T-helper 9 cell (primary cell): ENCODE data around the gene HMSD.

Source experiments
- DNase-seq: peaks from one replicate; pipeline ENCODE4 v3.0.0-alpha.2; 2020

HMSD gene

DNA sequence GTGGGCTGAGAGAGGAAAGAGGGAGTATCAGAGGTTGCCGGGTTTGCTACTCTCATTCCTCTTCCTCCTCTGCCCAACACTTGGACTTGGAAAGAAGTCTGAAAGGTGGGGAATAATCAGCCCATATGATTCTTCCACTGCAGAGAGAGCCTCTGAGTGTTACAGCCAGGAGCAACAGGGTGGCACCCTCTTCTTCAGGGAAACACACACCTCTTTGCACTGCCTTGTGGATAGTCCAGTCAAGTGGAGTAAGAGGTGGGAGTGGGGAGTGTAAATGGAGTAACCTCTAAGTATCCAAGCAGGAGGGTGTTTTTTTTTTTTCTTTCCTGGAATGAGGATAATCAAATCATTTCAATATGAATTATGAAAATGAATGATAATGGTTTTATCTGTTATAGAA is 11.8 kb downstream of the HMSD start:
- no peak for DNase-seq

DNA sequence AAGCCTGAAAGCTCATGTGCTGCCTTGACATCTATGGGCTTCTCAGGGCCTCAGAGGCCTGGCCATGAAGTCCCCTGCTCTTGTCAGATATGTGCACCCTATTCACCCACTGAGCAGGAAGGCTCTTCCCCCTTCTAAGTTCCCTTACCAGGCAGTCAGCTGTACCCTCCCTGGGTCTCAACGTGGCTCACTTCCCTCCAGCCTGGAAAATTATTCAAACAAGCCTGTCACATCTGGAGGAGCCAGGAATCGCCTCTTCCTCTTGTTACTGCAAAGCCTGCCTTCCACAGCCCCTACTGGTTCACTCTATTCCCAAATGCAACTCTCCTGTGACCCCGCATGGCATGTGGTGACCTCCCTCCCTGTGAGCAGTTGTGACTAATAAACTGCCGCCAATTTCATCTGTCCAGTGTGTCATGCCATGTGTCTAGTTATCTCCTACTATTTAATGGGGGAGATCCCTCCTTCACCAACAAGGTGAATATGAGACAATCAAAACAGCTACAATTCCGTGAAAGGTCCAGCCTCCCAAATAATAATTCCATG is 12.4 kb downstream of the HMSD start:
- DNase-seq = no peak

DNA sequence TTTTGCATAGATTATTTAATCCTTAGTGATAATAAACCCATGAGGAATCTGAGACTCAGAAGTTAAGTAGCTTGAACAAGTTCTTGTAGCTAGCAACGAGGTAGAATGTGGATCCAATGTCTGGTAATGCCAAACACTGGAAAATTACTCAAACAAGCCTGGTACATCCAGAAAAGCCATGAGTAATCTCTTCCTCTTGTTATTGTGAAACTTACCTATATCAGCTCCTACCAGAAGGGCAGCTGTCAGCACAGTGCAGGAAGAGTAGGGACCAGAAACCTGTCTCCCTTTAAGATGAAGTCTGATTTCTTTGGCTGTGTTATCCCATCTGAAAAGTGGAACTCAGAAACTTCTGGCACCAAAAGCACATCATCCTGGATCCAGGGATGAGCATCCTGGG is 13.0 kb downstream of the HMSD start:
- DNase-seq = no peak

DNA sequence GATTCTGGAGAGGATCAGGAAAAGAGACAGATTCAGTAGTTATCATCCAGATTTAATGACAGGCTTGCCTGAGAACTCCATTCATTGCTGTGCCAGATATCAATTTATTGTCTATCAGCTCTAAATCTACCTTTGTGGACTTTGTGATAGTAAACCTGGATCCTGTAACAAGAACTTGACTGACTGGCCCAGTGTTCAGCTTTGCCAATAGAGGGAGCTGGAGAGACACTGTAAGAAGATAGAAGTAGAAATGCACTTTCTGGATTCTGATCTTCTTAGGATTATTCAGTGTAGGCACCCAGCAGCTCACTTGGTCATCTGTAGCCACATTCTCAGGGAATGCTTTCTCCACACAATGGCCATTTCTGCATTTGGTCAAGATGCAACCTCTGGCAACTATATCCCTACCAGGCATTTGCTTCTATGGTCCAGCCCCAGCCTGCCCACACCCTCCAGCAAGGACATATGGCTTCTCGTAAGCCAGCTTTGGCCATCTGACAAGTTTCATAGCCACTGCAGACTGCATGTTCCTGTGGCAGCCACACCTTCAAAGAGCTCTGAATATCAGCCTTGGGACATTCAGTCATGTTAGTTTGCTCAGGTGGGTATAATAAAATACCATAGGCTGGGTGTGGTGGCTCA is 14.6 kb downstream of the HMSD start:
- DNase-seq = no peak

DNA sequence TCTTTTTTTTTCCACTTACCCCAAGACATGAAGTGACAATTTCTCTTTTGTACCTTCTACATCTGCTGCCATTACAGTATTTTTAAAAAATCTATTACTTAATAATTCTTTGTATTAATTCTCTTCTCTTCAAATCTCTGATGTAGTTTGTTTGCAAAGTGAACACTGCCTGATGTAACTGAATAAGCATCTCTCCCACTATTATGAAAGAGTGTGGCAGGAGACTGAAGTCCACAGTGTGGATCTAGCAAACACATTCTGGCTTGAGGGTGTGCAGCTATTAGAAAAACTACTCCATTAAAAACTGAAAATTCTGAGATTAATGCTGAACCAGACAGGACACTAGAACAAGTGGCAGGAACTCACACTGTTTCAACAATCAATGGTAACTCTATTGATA is 15.8 kb downstream of the HMSD start:
- DNase-seq = no peak

DNA sequence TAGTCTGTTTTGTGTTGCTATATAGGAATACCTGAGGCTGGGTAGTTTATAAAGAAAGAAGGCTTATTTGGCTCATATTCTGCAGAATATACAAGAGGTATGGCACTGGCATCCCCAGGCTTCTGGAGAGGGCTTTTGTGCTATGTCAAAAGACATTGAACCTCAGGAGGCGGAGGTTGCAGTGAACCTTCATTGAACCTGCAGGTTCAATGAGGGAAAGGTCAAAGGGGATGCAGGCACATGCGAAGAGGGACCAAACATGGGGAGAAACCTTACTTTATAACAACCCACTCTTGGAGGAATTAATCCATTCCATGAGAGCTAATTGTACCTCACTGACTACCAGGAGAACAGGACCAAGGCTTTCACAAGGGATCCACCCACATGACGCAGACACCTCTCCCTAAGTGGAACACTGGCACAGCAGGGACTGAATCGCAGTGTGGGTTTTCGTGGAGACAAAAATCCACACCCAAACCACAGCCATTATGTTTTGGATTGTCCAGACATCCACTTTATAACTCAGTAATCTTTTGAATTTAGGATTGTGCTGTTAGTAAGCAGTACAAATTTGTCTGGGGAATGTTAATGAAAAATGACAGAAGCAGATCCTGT is 16.7 kb downstream of the HMSD start:
- no peak for DNase-seq

DNA sequence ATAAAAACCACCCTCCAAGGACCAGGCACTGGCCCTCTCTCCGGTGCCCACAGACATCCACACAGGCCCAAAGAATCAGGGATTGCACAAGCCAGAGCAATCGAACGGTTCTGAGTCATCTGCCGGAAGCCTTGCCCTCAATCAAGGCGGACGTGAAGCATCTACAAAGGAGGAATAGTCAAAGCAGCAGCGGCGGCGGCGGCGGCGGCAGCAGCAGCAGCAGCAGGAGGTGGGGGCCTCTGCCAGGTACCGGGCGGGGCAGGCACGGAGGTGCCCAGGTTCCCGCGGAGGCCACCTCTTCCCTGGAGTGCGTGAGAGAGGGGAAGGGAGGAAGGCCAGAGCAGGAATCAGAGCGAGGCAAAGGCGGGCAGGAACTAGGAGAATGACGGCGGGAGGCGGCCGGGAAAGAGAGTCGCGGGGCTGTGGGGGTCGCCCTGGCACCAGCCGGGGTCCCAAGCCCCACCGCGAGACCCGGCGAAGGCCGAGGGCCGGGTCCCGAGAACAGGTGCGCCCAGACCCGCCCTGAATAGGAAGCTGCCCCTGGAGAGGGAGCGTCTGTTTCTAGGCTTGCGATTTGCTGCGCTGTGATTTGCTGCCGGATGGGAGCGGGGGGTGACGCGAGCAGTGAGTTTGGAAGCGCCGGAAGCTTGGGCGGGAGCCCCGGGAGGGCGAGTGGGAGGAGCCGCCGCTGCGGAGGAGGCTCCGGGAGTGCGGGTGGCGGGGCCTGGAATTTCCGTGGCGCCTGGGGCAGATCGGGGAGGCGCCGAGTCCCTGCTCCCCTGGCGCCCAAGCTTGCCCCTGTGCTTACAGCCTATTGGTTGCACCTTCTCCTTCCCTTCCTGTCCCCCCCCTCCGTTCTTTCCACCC is 21.1 kb downstream of the HMSD start, which contains the start of gene SERPINB8:
SERPINB8 (plus strand) TSS at position 140 of the 867 bp plus-strand sequence. CDS start 8,228 bp downstream, outside the sequence.
- peak; percentile 67 for DNase-seq

DNA sequence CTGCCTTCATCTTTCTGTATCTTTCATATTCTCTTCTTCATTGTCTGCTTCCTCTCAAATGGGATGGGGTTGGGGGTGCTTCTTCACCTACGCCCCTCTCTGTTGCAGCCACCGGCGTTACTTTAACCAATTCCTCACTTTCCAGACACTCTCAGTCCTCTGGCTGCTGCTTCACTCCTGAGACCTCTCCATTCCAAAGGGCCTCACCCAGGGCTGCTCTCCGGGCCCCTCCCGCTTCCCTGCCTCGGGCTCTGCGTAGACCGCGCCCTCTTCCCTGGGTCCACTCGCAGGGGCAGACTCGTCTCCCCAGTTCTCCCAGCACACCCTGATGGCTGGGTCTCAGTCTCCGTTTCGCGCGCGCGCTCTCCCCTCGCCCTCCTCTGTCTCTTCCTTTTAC is 21.7 kb downstream of the HMSD start:
- no peak for DNase-seq

DNA sequence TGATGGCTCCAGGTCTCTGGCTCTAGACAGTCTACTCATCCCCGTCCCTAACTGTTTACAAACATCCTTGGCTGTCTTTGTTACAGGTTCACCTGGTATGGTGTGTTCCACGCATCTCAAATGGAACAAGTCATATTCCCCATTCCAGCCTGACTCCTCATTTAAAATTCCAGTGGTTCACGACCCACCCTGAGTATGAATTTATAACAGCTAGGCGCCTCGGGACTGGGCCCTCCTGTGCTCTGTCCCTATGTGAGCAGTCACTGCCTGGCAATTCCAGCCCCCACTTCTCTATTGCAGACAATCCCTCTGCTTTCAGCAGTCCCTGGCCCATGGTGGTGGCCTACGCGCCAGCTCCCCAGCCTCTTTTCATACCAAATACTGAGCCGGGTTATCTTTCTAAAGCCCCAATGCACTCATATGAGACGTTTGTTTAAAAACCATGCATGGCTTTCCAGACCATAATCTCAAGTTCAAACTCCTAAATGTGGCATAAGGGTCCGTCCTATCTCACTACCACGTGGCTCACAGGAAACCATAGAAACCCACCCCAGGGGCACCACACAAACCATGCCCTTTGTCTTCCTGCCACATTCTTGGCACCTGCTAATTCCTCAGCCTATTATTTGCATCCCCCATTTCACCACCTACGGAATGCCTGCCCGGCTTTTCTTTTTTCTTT is 22.4 kb downstream of the HMSD start:
- no peak for DNase-seq

DNA sequence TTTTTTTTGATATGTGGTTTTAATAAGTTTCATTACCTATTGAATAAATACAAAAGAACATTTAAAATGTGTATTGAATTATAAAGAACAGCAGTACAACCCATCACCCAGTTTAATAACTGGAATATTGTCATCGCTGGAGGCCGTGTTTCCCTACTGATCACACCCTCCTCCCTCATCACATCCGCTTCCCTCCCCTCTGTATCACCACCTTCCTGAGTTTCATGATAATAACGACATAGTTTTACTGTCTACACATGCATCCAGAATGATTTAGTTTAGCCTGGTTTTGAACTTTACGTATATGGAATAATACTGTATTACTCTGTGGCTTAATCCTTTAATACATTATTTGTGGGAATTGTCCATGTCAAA is 22.9 kb downstream of the HMSD start:
- no peak for DNase-seq

DNA sequence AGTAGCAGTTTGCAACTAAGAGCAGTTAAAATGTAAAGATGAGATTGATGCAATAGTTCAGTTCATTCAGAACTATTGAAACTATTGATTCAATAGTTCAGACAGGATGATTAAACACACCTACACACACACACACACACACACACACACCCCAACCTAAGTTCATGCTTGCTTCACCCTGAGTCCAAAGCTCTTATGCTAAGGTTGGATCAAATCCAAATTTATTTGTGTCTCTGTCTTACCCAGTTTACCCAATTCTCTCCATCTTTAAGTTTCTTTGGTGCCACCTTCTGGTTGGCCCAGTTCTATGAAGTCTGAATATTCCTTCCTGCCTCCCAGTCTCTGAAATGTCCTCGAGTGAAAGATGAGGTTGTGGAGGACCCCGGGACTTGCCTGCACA is 25.9 kb downstream of the HMSD start:
- no peak for DNase-seq

DNA sequence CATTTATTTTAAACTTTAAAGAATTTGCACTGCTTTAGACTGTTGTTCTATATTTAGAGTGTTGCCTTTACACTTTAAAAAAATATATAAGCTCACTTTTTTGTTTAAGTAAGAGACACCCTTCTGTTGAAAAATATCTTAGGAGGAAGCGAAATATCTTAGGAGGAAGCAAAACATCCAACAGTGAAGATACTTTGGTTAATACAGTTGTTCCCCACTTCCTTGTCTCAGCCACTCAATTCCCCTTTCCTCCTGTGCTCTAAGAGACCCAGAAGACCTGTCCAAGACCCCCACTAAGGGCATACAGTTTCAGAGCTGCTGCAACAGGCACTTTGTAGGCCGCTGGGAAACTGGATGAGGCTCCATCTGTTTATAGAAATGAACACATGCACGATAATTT is 26.5 kb downstream of the HMSD start:
- DNase-seq = no peak

DNA sequence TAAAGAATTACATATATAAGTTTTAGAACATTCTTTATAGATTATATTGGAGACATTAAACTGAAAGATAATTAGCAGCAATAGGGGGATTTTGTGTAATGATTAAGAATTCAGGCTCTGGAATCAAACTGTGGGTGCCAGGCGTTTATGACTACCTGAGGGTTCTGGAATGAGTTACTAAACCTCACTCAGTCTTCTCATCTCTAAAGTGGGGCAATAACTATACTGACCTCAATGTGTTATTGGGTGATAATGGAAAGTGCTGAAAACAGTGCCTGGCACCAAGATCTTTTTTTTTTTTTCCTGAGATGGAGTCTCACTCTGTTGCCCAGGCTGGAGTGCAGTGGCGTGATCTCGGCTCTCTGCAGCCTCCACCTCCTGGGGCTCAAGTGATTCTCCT is 27.9 kb downstream of the HMSD start:
- DNase-seq = no peak

DNA sequence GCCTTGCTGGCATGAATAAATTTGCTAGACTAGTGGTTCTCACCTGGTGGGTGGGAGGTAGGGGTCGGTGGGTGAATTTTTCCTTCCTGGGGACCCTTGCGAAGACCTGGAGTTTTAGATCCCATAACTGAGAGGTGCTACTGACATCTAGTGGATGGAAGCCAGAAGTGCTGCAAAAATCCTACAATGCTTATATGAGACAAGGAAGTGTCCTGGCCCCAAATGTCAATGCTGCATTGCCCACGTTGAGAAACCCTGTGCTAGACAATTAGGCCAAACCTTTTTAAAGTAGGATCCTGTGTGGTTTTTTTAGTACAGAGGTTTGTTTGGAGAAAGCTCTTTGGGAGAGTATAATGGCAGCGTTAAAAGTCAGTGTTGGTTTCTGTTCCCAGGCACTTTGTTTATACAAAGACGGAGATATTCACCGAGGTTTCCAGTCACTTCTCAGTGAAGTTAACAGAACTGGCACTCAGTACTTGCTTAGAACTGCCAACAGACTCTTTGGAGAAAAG is 30.4 kb downstream of the HMSD start:
- no peak for DNase-seq

DNA sequence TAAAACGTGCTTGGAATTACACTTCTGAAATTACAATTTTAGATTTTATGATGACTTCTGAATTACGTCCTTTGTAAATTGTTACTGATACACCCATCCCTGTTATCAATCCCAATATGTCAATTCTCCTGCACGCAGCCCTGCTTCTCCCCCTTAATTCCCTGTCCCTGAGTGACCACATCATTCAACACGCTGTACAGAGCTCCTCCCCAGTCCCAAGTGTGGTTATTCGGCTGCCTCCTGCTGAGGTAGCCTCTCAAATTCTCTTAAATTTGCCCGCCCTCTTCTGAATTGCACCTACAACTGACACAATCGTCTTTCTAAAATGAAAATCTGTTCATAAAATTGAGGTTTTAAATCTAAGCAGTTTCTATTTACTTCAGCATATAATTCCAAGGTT is 30.9 kb downstream of the HMSD start:
- DNase-seq = no peak

DNA sequence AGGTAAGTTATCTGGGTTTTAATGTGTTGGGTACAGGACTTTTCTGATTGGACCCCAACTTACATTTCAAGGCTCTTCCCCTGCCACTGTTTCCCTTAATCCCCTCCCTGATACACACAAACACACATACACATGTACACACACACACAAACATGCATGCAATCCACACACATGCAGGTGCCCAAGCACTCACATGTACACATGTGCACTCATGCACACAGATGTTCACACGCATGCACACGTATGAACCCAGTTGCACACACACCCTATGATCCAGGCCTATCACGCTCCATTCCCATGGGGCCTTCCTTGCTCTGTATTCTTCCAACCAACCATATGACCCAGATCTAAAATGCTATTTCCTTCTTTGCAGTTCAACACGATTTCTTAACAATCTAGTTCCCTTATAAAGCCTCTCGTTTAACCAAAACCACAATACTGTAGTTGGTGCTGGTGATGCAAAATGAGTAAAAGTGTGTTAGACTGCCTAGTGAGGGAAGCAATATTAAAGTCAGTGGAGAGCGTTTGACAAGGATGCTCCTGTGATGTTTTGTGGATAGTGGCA is 31.9 kb downstream of the HMSD start:
- DNase-seq = no peak

DNA sequence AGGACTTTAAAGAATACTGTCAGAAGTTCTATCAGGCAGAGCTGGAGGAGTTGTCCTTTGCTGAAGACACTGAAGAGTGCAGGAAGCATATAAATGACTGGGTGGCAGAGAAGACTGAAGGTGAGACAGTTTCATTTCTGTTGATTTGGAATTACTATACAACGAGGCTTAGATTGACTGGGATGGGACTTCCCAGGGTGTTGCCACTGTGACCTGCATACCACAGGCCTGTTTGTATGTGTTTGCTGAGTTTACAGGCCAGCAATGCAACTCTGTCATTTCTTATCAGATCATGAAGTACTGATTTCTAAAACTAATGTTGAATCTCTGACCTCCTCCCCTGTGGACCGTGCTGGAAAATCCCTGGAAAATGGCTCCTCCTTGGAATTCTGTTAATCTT is 32.6 kb downstream of the HMSD start:
- DNase-seq = no peak

DNA sequence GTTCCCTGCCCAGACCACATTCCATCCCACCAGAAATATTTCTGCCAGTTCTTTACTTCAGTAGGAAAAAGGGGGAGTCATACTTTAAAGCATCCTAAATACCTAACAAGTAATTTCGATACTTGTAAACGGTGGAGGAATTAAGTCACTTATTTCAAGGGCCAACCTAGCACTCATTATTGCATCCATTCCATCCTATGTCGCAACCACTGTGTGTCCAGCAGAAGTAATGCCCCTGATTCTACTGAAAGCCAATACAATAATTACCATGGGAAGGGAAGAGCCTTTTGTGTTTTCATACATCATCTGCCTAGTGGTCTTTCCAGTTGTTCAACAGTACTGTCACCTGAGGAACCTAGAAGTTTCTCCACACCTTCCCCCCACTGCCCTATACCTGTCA is 33.3 kb downstream of the HMSD start:
- DNase-seq = no peak

DNA sequence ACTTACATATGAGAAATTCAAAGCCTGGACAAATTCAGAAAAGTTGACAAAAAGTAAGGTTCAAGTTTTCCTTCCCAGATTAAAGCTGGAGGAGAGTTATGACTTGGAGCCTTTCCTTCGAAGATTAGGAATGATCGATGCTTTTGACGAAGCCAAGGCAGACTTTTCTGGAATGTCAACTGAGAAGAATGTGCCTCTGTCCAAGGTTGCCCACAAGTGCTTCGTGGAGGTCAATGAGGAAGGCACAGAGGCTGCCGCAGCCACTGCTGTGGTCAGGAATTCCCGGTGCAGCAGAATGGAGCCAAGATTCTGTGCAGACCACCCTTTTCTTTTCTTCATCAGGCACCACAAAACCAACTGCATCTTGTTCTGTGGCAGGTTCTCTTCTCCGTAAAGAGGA is 37.8 kb downstream of the HMSD start:
- DNase-seq = no peak

DNA sequence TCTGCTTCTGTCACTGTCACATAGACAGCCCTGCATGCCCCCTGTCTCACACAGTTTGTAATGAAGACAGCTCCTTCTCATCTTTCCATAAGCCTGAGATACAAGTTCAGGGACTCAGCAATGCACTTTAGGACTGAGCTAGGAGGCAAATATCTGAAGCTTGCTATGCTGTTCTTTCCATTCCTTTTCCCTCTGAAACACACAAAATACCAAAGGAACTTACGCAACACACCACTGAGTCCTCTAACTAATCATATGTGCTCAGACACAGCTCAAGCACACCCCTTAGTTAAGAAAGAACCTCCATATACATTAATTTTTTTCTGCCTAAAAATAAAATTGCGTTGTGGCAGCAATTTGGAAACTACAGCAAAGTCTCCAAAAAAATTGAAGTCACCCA is 38.6 kb downstream of the HMSD start:
- DNase-seq = no peak

DNA sequence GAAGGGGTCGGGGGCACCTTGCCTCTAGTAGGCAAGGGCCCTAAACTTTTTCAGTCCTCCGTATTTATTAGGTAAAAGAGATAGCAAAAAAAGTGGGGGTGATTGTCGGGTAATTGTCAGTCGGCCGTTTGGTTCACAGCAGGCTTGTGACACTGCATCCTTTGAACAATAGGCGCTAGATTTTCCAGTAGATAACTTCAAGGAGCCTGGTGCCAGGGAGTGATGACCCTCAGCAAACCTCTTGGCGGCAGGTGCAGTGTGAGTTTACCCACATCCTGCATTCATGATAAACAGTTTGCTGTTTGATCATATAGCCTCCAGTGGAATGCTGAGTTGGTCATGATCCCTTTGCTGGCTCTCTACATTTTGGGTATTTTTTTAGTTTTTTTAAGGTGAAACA is 43.6 kb downstream of the HMSD start:
- DNase-seq = no peak

DNA sequence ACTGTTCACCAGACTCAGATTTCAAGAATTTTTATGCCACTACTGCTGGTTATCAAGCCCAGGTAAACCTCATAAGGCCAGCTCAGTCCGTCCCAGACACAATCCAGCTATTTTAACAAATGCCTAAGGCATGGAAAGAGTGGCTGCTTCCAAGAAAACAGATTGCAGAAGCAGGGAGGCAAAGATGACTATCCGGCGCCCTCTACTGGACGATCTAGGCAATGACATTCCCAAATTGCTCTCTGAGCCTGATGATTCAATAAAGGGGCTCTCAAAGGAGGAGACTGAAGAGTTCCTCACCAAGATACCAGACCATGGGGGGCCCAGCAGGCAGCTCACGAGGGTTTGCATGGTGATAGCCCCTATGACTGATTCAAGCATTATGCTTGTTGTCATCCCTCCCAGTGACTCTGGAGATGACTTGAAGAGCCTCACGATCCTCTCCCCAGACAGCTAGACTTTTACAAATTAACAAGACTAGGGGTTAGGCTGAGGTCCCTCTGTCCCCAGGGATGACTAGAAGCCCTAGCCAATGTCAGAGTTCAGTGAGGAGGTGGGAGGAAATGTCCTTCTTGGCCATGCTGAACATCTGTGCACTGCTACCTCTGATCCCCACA is 45.8 kb downstream of the HMSD start:
- DNase-seq = peak; percentile 31
